Measurements from ENCODE around the gene CPSF4.

The CPSF4 gene

GRCh38 chr7:99398891-99399445 lies 39.8 kb upstream of the CPSF4 start:
- no peak for TF ChIP-seq CTCF (conservative IDR thresholded peaks at IDR 0.05; ENCODE audit: low read depth)
- H3K27ac ChIP-seq = peak overlapping the region; percentile 64
- ChIA-PET CTCF (interaction anchor here (0.5 to 1.2 kb wide), 3 partner anchors 9 to 21 kb away, joined by 3 to 6 read pairs (median 5); no protein-coding TSS in a partner anchor), POLR2A (ENCODE audit: low non-redundant PET) (interaction anchor here (0.6 to 1.4 kb wide), 2 partner anchors 10 to 22 kb away, joined by 3 to 4 read pairs; partner anchors contain the start of genes BUD31 and PDAP1)
- no peak for DNase-seq (ENCODE audit: low spot score)

- CTCF ChIA-PET = interaction anchor here (0.5 to 1.2 kb wide), 3 partner anchors 9 to 980 kb away, joined by 3 to 6 read pairs (median 6); no protein-coding TSS in a partner anchor
- POLR2A ChIA-PET (ENCODE audit: low non-redundant PET) = interaction anchor here (1.4 kb wide), 1 partner anchor 9 kb away, joined by 4 read pairs; the partner anchor contains the start of genes BUD31 and PDAP1
- TF ChIP-seq CTCF (conservative IDR thresholded peaks at IDR 0.05; ENCODE audit: low read depth) = no peak
- H3K27ac ChIP-seq = peak overlapping the region; percentile 64
- DNase-seq (ENCODE audit: low spot score) = no peak
These were observed 39.1 kb upstream of the CPSF4 start for GRCh38 chr7:99399597-99399996.

- POLR2A ChIA-PET (ENCODE audit: low non-redundant PET) = interaction anchor here (0.6 kb wide), 1 partner anchor 65 kb away, joined by 5 read pairs; no protein-coding TSS in a partner anchor
- CTCF ChIA-PET = interaction anchor here (1.1 kb wide), 1 partner anchor 37 kb away, joined by 3 read pairs; no protein-coding TSS in a partner anchor
These were observed 35.9 kb upstream of the CPSF4 start for GRCh38 chr7:99402854-99403253.

GRCh38 chr7:99403764-99404163 lies 35.0 kb upstream of the CPSF4 start:
- peak overlapping the region; percentile 57 for H3K27ac ChIP-seq
- ChIA-PET POLR2A (ENCODE audit: low non-redundant PET) (interaction anchor here (1.2 kb wide), 1 partner anchor 11 kb away, joined by 3 read pairs; no protein-coding TSS in a partner anchor), CTCF (interaction anchor here (1.1 kb wide), 1 partner anchor 38 kb away, joined by 3 read pairs; no protein-coding TSS in a partner anchor)
- TF ChIP-seq CTCF (conservative IDR thresholded peaks at IDR 0.05; ENCODE audit: low read depth) = no peak
- no peak for DNase-seq (ENCODE audit: low spot score)

More at GRCh38 chr7:99402854-99403253, 35.9 kb upstream of the CPSF4 start:
- no peak for DNase-seq (ENCODE audit: low spot score)
- H3K27ac ChIP-seq = no peak overlapping the region
- no peak for TF ChIP-seq CTCF (conservative IDR thresholded peaks at IDR 0.05; ENCODE audit: low read depth)

- peak overlapping the region; percentile 57 for H3K27ac ChIP-seq
- no peak for TF ChIP-seq CTCF (conservative IDR thresholded peaks at IDR 0.05; ENCODE audit: low read depth)
- POLR2A ChIA-PET (ENCODE audit: low non-redundant PET) = interaction anchor here (1.2 kb wide), 1 partner anchor 12 kb away, joined by 3 read pairs; no protein-coding TSS in a partner anchor
- CTCF ChIA-PET = no interaction called here
- DNase-seq (ENCODE audit: low spot score) = no peak
These were observed 34.3 kb upstream of the CPSF4 start for GRCh38 chr7:99404235-99404976.

- ChIA-PET POLR2A (ENCODE audit: low non-redundant PET) (interaction anchor here (1.2 kb wide), 1 partner anchor 12 kb away, joined by 3 read pairs; no protein-coding TSS in a partner anchor), CTCF (no interaction called here)
- peak overlapping the region; percentile 57 for H3K27ac ChIP-seq
- no peak for DNase-seq (ENCODE audit: low spot score)
- TF ChIP-seq CTCF (conservative IDR thresholded peaks at IDR 0.05; ENCODE audit: low read depth) = no peak
These were observed 33.8 kb upstream of the CPSF4 start for GRCh38 chr7:99404977-99405320.

Data from RWPE1 (cell line).